22Rv1 (cell line): Measurements from ENCODE around the gene DNLZ.

ENCODE experiments used
- CTCF ChIP-seq: fragments of 450-650 bp; IDR thresholded peaks from 2 replicates; pipeline ENCODE4 v1.5.1; 2017; ENCODE audit warnings: mild to moderate bottlenecking
- ZFX ChIP-seq: fragments of 450-650 bp; IDR thresholded peaks from 2 replicates; pipeline ENCODE4 v1.6.1; 2017; ENCODE audit warnings: antibody characterized with exemption, borderline replicate concordance

DNA sequence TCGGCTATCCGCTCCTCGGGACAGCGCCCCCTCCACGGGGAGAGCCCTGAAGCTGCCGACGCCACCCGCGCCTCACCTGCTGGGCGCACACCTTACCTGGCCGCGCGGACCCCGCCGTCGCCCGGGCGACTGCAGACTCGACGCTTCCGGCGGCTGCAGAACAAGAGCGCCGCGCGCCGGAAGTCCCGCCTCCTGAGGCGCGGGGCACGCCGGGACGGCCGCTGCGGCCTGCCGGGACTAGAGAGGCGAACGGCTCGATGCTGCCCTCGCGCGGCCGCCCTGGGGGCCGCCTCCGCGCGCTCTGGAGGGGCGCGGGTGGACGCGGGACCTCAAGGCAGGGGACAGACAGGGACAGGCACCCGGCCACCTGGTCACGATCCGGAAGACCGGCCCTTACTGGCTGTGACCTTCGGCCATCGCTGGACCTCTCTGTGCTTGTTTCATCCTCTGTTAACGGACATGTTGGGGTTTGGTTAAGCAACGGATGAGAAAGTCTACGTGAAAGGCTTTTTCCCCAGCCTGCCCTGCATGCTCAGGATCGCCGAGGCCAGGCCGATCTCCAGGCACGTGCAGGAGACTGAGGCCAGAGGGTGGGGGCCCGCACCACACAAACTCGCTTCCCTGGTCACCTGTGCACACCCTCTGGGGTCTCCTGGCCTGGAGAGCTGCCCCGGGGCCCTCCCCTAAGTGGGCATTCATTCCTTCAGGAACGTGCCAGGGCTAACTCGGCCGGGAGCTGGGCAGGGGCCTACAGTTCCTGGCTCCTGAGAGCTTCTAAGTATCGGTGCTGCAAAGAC, 36.7 kb upstream of the DNLZ start, which contains the start of gene SNAPC4:
- peak; percentile 98 for TF ChIP-seq CTCF
- TF ChIP-seq ZFX: no peak
